ENCODE measurements around the gene UBL7.

DNA sequence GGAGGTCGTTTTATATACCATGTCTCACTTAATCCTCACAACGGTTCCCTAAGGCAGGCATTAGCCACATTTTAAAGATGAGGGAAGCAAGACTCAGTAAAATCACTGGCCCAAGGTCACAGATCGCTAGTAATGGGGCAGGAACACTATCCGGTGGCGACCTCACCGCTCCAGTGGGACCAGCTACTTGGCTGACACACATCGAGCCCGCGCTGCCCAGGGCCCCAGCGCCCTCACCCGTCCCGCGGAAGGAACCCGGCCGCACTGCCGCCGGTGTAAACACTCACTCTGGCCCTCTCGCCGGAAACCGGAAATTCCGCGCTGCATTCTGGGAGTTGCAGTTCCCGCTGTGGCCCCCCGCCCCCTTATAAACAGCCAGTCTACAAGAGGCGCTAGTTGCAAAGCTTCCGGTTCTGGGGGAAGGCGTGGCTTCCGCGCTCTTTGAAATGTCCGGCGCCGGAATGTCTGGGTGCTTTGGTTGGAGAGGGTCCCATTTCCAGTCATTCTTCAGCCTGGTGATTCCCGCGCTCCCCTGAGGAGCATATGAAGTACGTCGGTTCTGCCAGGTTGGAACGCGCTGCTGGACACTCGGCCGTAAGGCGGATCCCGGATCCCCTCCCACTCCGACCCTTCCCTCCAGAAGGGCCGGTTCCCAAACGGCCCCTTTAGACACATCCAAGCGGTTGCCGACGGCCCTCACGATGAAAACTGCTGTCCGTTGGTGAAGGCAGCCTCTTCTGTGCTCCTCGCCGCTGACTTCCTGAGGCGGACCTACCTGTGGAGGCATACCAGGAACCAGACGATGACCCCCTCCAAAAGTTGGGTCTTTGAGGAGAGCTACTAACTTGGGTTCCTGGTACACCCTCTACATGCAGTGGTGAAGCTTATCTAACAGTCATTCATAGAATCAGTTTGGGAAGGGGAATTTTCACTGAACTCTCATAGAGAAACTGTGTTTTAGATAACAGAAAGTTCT is at the start of gene UBL7:
- peak; percentile 85 for TF ChIP-seq POLR2AphosphoS5 (IDR thresholded peaks at IDR 0.05; ENCODE audit: low read depth, low read length)
- TF ChIP-seq POLR2A (IDR thresholded peaks at IDR 0.05; ENCODE audit: low read depth, low read length) = peak; percentile 88
- TF ChIP-seq TAF1 (IDR thresholded peaks at IDR 0.05; ENCODE audit: low read depth, low read length) = peak; percentile 85
- TF ChIP-seq SPI1 (IDR thresholded peaks at IDR 0.05; ENCODE audit: low read depth, low read length) = no peak
- TF ChIP-seq POU2F2 (IDR thresholded peaks at IDR 0.05; ENCODE audit: low read depth, low read length) = peak; percentile 75
